HepG2 (cell line): ENCODE data around the gene NOMO2.
"Not testable (repeated sequence)": the region's sequence is repeated elsewhere in the genome, so short reads cannot be mapped to it uniquely, and the experiment has no call there.

Source experiments
- CEBPB ChIP-seq: IDR thresholded peaks from 2 replicates; pipeline ENCODE4 v1.6.1; 2011; ENCODE audit warnings: low read depth, low read length, improper control_type of control experiment, borderline replicate concordance
- EZH2 ChIP-seq: conservative IDR thresholded peaks from 2 replicates; pipeline ENCODE4 v1.6.1; 2012; ENCODE audit warnings: mild to moderate bottlenecking, low read depth, low read length, moderate library complexity
- KLF13 ChIP-seq: sonication (generic); formaldehyde crosslinking; IDR thresholded peaks from 2 replicates; pipeline ENCODE4 v1.4.0; 2020; ENCODE audit warnings: mild to moderate bottlenecking, missing genetic modification reagents
- KLF6 ChIP-seq: IDR thresholded peaks from 2 replicates; pipeline ENCODE4 v1.8.0; 2016; ENCODE audit warnings: missing biosample characterization, missing genetic modification reagents
- MXI1 ChIP-seq: IDR thresholded peaks from 3 replicates; pipeline ENCODE4 v1.6.1; 2012; ENCODE audit warnings: low read depth, low read length, inconsistent platforms, borderline replicate concordance
- NFE2L2 ChIP-seq: fragments of 150-350 bp; IDR thresholded peaks from 2 replicates; pipeline ENCODE4 v1.6.1; 2014; ENCODE audit warnings: low read length
- PRPF4 ChIP-seq: fragments of 200-400 bp; formaldehyde crosslinking; IDR thresholded peaks from 2 replicates; pipeline ENCODE4 v1.6.1; 2016; ENCODE audit warnings: low read length, low read depth; ENCODE audit not compliant: poor library complexity, severe bottlenecking
- RFX1 ChIP-seq: fragments of 450-650 bp; IDR thresholded peaks from 2 replicates; pipeline ENCODE4 v1.6.1; 2017
- SRSF9 ChIP-seq: fragments of 200-400 bp; formaldehyde crosslinking; IDR thresholded peaks from 2 replicates; pipeline ENCODE4 v1.6.1; 2018; ENCODE audit warnings: borderline replicate concordance, mild to moderate bottlenecking, low read depth, low read length; ENCODE audit not compliant: insufficient read depth, poor library complexity, severe bottlenecking
- ZNF3 ChIP-seq: IDR thresholded peaks from 2 replicates; pipeline ENCODE4 v1.7.0; 2017; ENCODE audit warnings: inconsistent platforms
- TF ChIP-seq, protein P1 (sequence below): sonication (generic); formaldehyde crosslinking; IDR thresholded peaks from 2 replicates; pipeline ENCODE4 v1.8.0; 2023; ENCODE audit warnings: mild to moderate bottlenecking, missing genetic modification reagents
- TF ChIP-seq, protein P2 (sequence below): sonication (generic); formaldehyde crosslinking; IDR thresholded peaks from 2 replicates; pipeline ENCODE4 v1.4.0; 2020; ENCODE audit warnings: missing genetic modification reagents

DNA sequence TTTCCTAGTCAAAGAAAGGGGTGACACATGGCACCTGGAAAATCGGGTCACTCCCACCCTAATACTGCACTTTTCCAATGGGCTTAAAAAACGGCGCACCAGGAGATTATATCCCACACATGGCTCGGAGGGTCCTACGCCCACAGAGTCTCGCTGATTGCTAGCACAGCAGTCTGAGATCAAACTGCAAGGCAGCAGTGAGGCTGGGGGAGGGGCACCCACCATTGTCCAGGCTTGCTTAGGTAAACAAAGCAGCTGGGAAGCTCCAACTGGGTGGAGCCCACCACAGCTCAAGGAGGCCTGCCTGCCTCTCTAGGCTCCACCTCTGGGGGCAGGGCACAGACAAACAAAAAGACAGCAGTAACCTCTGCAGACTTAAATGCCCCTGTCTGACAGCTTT lies 46.4 kb upstream of the NOMO2 start:
- not testable (repeated sequence) for TF ChIP-seq EZH2; ZNF3; PRPF4; SRSF9; NFE2L2; RFX1; CEBPB; MXI1; KLF13 (CRISPR knock-in tag); KLF6 (CRISPR knock-in tag)
- TF ChIP-seq, protein P1, sequence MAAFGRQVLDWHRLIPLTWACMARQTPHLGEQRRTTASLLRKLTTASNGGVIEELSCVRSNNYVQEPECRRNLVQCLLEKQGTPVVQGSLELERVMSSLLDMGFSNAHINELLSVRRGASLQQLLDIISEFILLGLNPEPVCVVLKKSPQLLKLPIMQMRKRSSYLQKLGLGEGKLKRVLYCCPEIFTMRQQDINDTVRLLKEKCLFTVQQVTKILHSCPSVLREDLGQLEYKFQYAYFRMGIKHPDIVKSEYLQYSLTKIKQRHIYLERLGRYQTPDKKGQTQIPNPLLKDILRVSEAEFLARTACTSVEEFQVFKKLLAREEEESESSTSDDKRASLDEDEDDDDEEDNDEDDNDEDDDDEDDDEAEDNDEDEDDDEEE: 0 out of 2 replicates have a peak, but pooled peaks have one; percentile 9
- TF ChIP-seq, protein P2, sequence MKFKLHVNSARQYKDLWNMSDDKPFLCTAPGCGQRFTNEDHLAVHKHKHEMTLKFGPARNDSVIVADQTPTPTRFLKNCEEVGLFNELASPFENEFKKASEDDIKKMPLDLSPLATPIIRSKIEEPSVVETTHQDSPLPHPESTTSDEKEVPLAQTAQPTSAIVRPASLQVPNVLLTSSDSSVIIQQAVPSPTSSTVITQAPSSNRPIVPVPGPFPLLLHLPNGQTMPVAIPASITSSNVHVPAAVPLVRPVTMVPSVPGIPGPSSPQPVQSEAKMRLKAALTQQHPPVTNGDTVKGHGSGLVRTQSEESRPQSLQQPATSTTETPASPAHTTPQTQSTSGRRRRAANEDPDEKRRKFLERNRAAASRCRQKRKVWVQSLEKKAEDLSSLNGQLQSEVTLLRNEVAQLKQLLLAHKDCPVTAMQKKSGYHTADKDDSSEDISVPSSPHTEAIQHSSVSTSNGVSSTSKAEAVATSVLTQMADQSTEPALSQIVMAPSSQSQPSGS (CRISPR knock-in tag): not testable (repeated sequence)
